ENCODE measurements around the gene OR4N2.
"Not testable (repeated sequence)": the region's sequence is repeated elsewhere in the genome, so short reads cannot be mapped to it uniquely, and the experiment has no call there.

The OR4N2 gene

GRCh38 chr14:19838433-19838832, 34.9 kb downstream of the OR4N2 start:
- no peak for DNase-seq

GRCh38 chr14:19851365-19851764, 47.8 kb downstream of the OR4N2 start:
- peak in 1 of 2 experiments; percentile 24 for DNase-seq

GRCh38 chr14:19866061-19866669, 62.6 kb downstream of the OR4N2 start:
- DNase-seq, result not testable (repeated sequence)

GRCh38 chr14:19873178-19873577, 69.6 kb downstream of the OR4N2 start:
- DNase-seq, result peak in 1 of 2 experiments; percentile 35

GRCh38 chr14:19874842-19875241, 71.3 kb downstream of the OR4N2 start, which contains the start of gene OR4K2:
Gene OR4K2 (plus strand): TSS chr14:19875142. CDS start chr14:19876268, 1,126 bp downstream.
- DNase-seq, result no peak

- DNase-seq, result peak in 1 of 2 experiments; percentile 36
These were observed 74.6 kb downstream of the OR4N2 start for GRCh38 chr14:19878029-19878642.

All from SW 1271 (cell line).